Measurements from ENCODE around the gene UBIAD1. TPM values are rescaled to one million over a fixed set of nuclear protein-coding genes. Genes with fewer than 3 reads are reported as not detected.

UBIAD1 gene
- total and polyA plus RNA-seq, 10 of the 15 experiments (the other 5 are each of a cell fraction or from before 2014, with no cell fraction given), result 4.5 to 23.8 (median 16.0) TPM

DNA sequence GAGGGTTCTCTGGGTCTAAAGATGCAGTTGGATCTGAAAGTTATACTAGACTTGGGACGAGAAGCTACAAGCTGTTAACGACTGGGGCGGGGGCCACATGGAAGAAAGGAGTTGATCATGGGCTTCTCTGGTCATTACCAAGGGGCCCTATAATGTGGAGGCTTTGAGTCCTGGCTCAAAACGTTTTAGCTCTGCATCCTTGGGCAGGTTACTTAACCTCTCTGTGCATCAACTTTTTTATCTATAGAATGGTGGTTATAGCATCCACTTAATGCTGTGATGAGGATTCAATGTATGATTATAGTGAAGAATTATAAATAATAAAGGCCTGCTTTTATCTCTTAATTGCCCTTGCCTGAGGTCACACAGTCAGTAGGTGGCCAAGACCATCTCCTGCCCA lies 53.1 kb downstream of the UBIAD1 start:
- intact Hi-C loops (cut with micrococcal nuclease; ENCODE audit: unreplicated experiment), result no loop called here
- ATAC-seq, result no peak
- in situ Hi-C loops (cut with MboI), result no loop called here
- WGBS (ENCODE audit: insufficient coverage, insufficient replicate concordance, low lambda C conversion rate, missing lambda C conversion rate), result 40% methylated on average over 4 of the region's 4 CpGs
- BruUV-seq (replicated peaks), result no TSS peak
- H2AFZ ChIP-seq (ENCODE audit: control insufficient read depth, low read depth, low read length), result no peak overlapping the region
- no peaks in the 10 kb centered on the region for H3K4me1 ChIP-seq (ENCODE audit: control insufficient read depth, insufficient read depth, low read length)
- no peak for FAIRE-seq
- no peak for TF ChIP-seq BMI1 (IDR thresholded peaks at IDR 0.05; ENCODE audit: borderline replicate concordance)
- H3K4me2 ChIP-seq (ENCODE audit: control insufficient read depth, insufficient read depth), result no peak overlapping the region
- no peaks in the 10 kb centered on the region for H3K79me2 ChIP-seq (ENCODE audit: control insufficient read depth, insufficient read depth, low read length)
- H3K36me3 ChIP-seq (ENCODE audit: control insufficient read depth in 2 of 2, insufficient read depth in 2 of 2, low read length in 1 of 2), result no peaks in the 10 kb centered on the region
- no peaks in the 10 kb centered on the region for H4K20me1 ChIP-seq (ENCODE audit: control insufficient read depth, insufficient read depth)
- SMC1A ChIA-PET (ENCODE audit: uncharacterized antibody, unreplicated experiment), result no interaction called here
- no peaks in the 10 kb centered on the region for H3K9me3 ChIP-seq (replicated peaks; ENCODE audit: control insufficient read depth, insufficient read depth, low read length)
- H3K27me3 ChIP-seq (replicated peaks in 1 of 2; ENCODE audit: control insufficient read depth in 2 of 2, insufficient read depth in 2 of 2, low read length in 1 of 2), result peaks cover 0 to 6% of the 10 kb centered on the region in 2 experiments; a peak in 2 of 4 replicates
- no peak for DNase-seq (ENCODE audit: low read depth, low spot score)
- no peak overlapping the region for H3K9ac ChIP-seq (ENCODE audit: control insufficient read depth, insufficient read depth, low read length)
- POLR2A ChIA-PET, result no interaction called here
- H3K27ac ChIP-seq (ENCODE audit: control insufficient read depth, insufficient read depth), result no peak overlapping the region
- CTCF ChIA-PET, result interaction anchor here (1.7 to 2.1 kb wide), 2 partner anchors 38 to 288 kb away, joined by 3 to 6 read pairs; no protein-coding TSS in a partner anchor
- RAD21 ChIA-PET (ENCODE audit: unreplicated experiment), result no interaction called here
- H3K4me3 ChIP-seq, result no peak overlapping the region

DNA sequence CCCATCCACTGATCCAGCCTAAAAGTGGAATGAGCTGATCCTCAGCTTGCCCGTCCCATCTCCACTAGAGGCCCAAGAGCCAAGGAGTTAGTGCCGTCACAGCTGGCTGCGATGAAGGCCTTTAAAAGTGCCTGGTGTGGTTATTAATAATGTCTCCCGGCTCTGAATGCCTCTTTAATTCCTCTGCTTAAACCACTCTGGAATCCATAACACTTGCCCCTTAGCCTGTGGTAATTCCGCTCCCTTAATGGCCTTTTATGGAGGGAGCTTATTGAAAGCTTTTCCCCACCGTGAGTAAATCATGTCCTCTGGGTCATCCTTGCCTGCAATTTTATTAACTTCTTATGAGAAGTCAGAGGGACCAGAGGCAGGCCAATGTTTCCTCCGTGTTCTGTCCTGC lies 55.4 kb downstream of the UBIAD1 start:
- peaks cover 0 to 6% of the 10 kb centered on the region in 2 experiments; a peak in 2 of 4 replicates for H3K27me3 ChIP-seq (replicated peaks in 1 of 2; ENCODE audit: control insufficient read depth in 2 of 2, insufficient read depth in 2 of 2, low read length in 1 of 2)

More for the DNA sequence above, 55.4 kb downstream of the UBIAD1 start:
- Histone ChIP-seq H3K4me1 (ENCODE audit: control insufficient read depth, insufficient read depth, low read length) (no peaks in the 10 kb centered on the region), H2AFZ (ENCODE audit: control insufficient read depth, low read depth, low read length) (no peak overlapping the region), H3K36me3 (ENCODE audit: control insufficient read depth in 2 of 2, insufficient read depth in 2 of 2, low read length in 1 of 2) (no peaks in the 10 kb centered on the region), H3K27ac (ENCODE audit: control insufficient read depth, insufficient read depth) (no peak overlapping the region), H3K4me2 (ENCODE audit: control insufficient read depth, insufficient read depth) (no peak overlapping the region), H3K9ac (ENCODE audit: control insufficient read depth, insufficient read depth, low read length) (no peak overlapping the region), H3K4me3 (no peak overlapping the region), H3K79me2 (ENCODE audit: control insufficient read depth, insufficient read depth, low read length) (no peaks in the 10 kb centered on the region), H4K20me1 (ENCODE audit: control insufficient read depth, insufficient read depth) (no peaks in the 10 kb centered on the region), H3K9me3 (replicated peaks; ENCODE audit: control insufficient read depth, insufficient read depth, low read length) (no peaks in the 10 kb centered on the region)
- RAD21 ChIA-PET (ENCODE audit: unreplicated experiment), result interaction anchor here (1.2 kb wide), 1 partner anchor 9 kb away, joined by 4 read pairs; no protein-coding TSS in a partner anchor
- ATAC-seq (no peak), DNase-seq (ENCODE audit: low read depth, low spot score) (no peak), FAIRE-seq (no peak)
- WGBS (ENCODE audit: insufficient coverage, insufficient replicate concordance, low lambda C conversion rate, missing lambda C conversion rate), result 49% methylated on average over 7 of the region's 7 CpGs
- intact Hi-C loops (cut with micrococcal nuclease; ENCODE audit: unreplicated experiment) (no loop called here), in situ Hi-C loops (cut with MboI) (no loop called here)
- no TSS peak for BruUV-seq (replicated peaks)
- POLR2A ChIA-PET, result no interaction called here
- SMC1A ChIA-PET (ENCODE audit: uncharacterized antibody, unreplicated experiment), result no interaction called here
- CTCF ChIA-PET, result interaction anchor here (0.6 kb wide), 1 partner anchor 16 kb away, joined by 3 read pairs; no protein-coding TSS in a partner anchor
- no peak for TF ChIP-seq POLR2A (IDR thresholded peaks at IDR 0.05; ENCODE audit: low read depth, low read length)
- TF ChIP-seq STAT3 (IDR thresholded peaks at IDR 0.05; ENCODE audit: low read depth, low read length), result no peak
- TF ChIP-seq RAD21 (IDR thresholded peaks at IDR 0.05; ENCODE audit: insufficient read depth, low read depth, low read length), result no peak
- no peak for TF ChIP-seq SIN3A (IDR thresholded peaks at IDR 0.05; ENCODE audit: low read depth, low read length)
- TF ChIP-seq POLR2AphosphoS2 (IDR thresholded peaks at IDR 0.05; ENCODE audit: low read depth, low read length), result no peak
- no peak for TF ChIP-seq MEF2B (IDR thresholded peaks at IDR 0.05; ENCODE audit: partially characterized antibody, poor library complexity, severe bottlenecking)
- TF ChIP-seq TCF12 (IDR thresholded peaks at IDR 0.05; ENCODE audit: low read depth, low read length), result no peak
- no peak for TF ChIP-seq HDAC2 (IDR thresholded peaks at IDR 0.05)

All from GM12878 (cell line).